Smooth muscle cell (in vitro differentiated cells): ENCODE results near the gene IL12A. TPM values are rescaled to one million over a fixed set of nuclear protein-coding genes. Genes with fewer than 3 reads are reported as not detected.

ENCODE experiments used
- DNase-seq: peaks from one replicate; lab custom pipeline; 2025; ENCODE audit not compliant: unreplicated experiment; lab: John Stamatoyannopoulos, UW
- H2AFZ ChIP-seq: fragments of 200-600 bp; sonication (generic); 2 replicates; pipeline ENCODE4 v1.6.0; 2016; ENCODE audit warnings: antibody characterized with exemption, low read depth, mild to moderate bottlenecking
- H3F3A ChIP-seq: fragments of 200-600 bp; sonication (generic); 2 replicates; pipeline ENCODE4 v1.6.0; 2017; ENCODE audit warnings: antibody characterized with exemption, low read depth
- H3K27ac ChIP-seq: fragments of 200-600 bp; sonication (generic); 2 replicates; pipeline ENCODE4 v1.5.1; 2016; ENCODE audit warnings: low read depth, mild to moderate bottlenecking
- H3K27me3 ChIP-seq: fragments of 200-600 bp; sonication (generic); 2 replicates; pipeline ENCODE4 v1.6.1; 2016; ENCODE audit warnings: low read depth, mild to moderate bottlenecking
- H3K36me3 ChIP-seq: fragments of 200-600 bp; sonication (generic); 2 replicates; pipeline ENCODE4 v1.5.1; 2016; ENCODE audit warnings: low read depth
- H3K4me1 ChIP-seq: fragments of 200-600 bp; sonication (generic); 2 replicates; pipeline ENCODE4 v1.5.1; 2016; ENCODE audit warnings: low read depth
- H3K4me2 ChIP-seq: fragments of 200-600 bp; sonication (generic); 2 replicates; pipeline ENCODE4 v1.6.0; 2016; ENCODE audit warnings: mild to moderate bottlenecking
- H3K4me3 ChIP-seq: fragments of 200-600 bp; sonication (generic); 2 replicates; pipeline ENCODE4 v1.5.1; 2016; ENCODE audit warnings: mild to moderate bottlenecking
- H3K79me2 ChIP-seq: fragments of 200-600 bp; sonication (generic); 2 replicates; pipeline ENCODE4 v1.6.0; 2016; ENCODE audit warnings: low read depth, mild to moderate bottlenecking
- H3K9ac ChIP-seq: fragments of 200-600 bp; sonication (generic); 2 replicates; pipeline ENCODE4 v1.6.0; 2016; ENCODE audit warnings: low read depth
- H3K9me3 ChIP-seq: fragments of 200-600 bp; sonication (generic); replicated peaks from 2 replicates; pipeline ENCODE4 v1.5.1; 2016; ENCODE audit warnings: low read depth
- H4K20me1 ChIP-seq: fragments of 200-600 bp; sonication (generic); 2 replicates; pipeline ENCODE4 v1.6.0; 2016; ENCODE audit warnings: low read depth
- CTCF ChIP-seq: fragments of 200-600 bp; sonication (generic); IDR thresholded peaks from 2 replicates; pipeline ENCODE4 v1.5.1; 2017; ENCODE audit warnings: borderline replicate concordance, mild to moderate bottlenecking, antibody characterized with exemption; ENCODE audit not compliant: insufficient read depth, poor library complexity, severe bottlenecking
- WGBS: methylation state at CpG from one replicate; pipeline ENCODE4 v1.1.7; 2016; ENCODE audit warnings: low lambda C conversion rate; 5-methylcytosine and 5-hydroxymethylcytosine counted together
- polyA plus RNA-seq: library from polyadenylated mRNA; unstranded; fragments of >200 nt; fragmentation: Nextera tagmentation; extraction: Ambion mirVana; gene quantifications from 2 replicates; pipeline ENCODE4 v1.2.1, GENCODE V29; 2016
- total RNA-seq: library from RNA; depleted of rRNA; stranded (reverse); fragments of >200 nt; gene quantifications from 2 replicates; pipeline ENCODE4 v1.2.3, GENCODE V29; 2014

The IL12A gene
- total and polyA plus RNA-seq, 2 experiments from 2014 or later, result 0.09 TPM; not detected in 1

- Histone ChIP-seq H3K36me3 (no peaks in the 10 kb centered on the region), H3K27ac (no peak overlapping the region), H3K4me1 (no peaks in the 10 kb centered on the region), H4K20me1 (no peaks in the 10 kb centered on the region), H3F3A (peaks cover 5% of the 10 kb centered on the region), H3K9ac (no peak overlapping the region), H3K4me2 (no peak overlapping the region), H3K9me3 (no peaks in the 10 kb centered on the region), H2AFZ (no peak overlapping the region), H3K4me3 (no peak overlapping the region), H3K79me2 (no peaks in the 10 kb centered on the region), H3K27me3 (peaks cover 14% of the 10 kb centered on the region)
- DNase-seq, result no peak
- no peak for TF ChIP-seq CTCF
- WGBS, result 91% methylated on average over 1 of the region's 1 CpG
Measured at GRCh38 chr3:159991591-159991990, 3.0 kb downstream of the IL12A start.

GRCh38 chr3:159992589-159992988 lies 4.0 kb downstream of the IL12A start:
- Histone ChIP-seq H3K4me1 (no peaks in the 10 kb centered on the region), H3K4me3 (no peak overlapping the region), H3K27ac (no peak overlapping the region), H3K36me3 (no peaks in the 10 kb centered on the region), H4K20me1 (no peaks in the 10 kb centered on the region), H3F3A (no peaks in the 10 kb centered on the region), H3K4me2 (no peak overlapping the region), H2AFZ (no peak overlapping the region), H3K9me3 (no peaks in the 10 kb centered on the region), H3K9ac (no peak overlapping the region), H3K27me3 (peaks cover 14% of the 10 kb centered on the region), H3K79me2 (no peaks in the 10 kb centered on the region)
- no peak for TF ChIP-seq CTCF
- DNase-seq, result no peak
- 75% methylated on average over 1 of the region's 1 CpG for WGBS

- no peak overlapping the region for H3K27ac ChIP-seq
- no peak for TF ChIP-seq CTCF
Measured at GRCh38 chr3:159994182-159994581, 5.5 kb downstream of the IL12A start.

GRCh38 chr3:159995091-159995490 lies 6.5 kb downstream of the IL12A start:
- H3K9ac ChIP-seq, result no peak overlapping the region
- no peaks in the 10 kb centered on the region for H3K9me3 ChIP-seq
- no peak overlapping the region for H3K27ac ChIP-seq
- no peak overlapping the region for H3K4me3 ChIP-seq
- H2AFZ ChIP-seq, result no peak overlapping the region
- no peaks in the 10 kb centered on the region for H3K4me1 ChIP-seq
- no peaks in the 10 kb centered on the region for H3F3A ChIP-seq
- no peak overlapping the region for H3K4me2 ChIP-seq
- H3K36me3 ChIP-seq, result no peaks in the 10 kb centered on the region
- H3K27me3 ChIP-seq, result peaks cover 2% of the 10 kb centered on the region
- no peaks in the 10 kb centered on the region for H4K20me1 ChIP-seq
- TF ChIP-seq CTCF, result no peak
- DNase-seq, result no peak
- 88% methylated on average over 1 of the region's 1 CpG for WGBS
- no peaks in the 10 kb centered on the region for H3K79me2 ChIP-seq

More at GRCh38 chr3:159994182-159994581, 5.5 kb downstream of the IL12A start:
- Histone ChIP-seq H3K4me3 (no peak overlapping the region), H3K9ac (no peak overlapping the region), H3K9me3 (no peaks in the 10 kb centered on the region), H3K36me3 (no peaks in the 10 kb centered on the region), H3K4me2 (no peak overlapping the region), H3K79me2 (no peaks in the 10 kb centered on the region), H4K20me1 (no peaks in the 10 kb centered on the region), H3K27me3 (peaks cover 10% of the 10 kb centered on the region), H2AFZ (no peak overlapping the region), H3K4me1 (no peaks in the 10 kb centered on the region), H3F3A (no peaks in the 10 kb centered on the region)
- WGBS, result 69% methylated on average over 4 of the region's 4 CpGs
- DNase-seq, result no peak
